ENCODE measurements around the gene OTOL1.

Gene OTOL1

DNA sequence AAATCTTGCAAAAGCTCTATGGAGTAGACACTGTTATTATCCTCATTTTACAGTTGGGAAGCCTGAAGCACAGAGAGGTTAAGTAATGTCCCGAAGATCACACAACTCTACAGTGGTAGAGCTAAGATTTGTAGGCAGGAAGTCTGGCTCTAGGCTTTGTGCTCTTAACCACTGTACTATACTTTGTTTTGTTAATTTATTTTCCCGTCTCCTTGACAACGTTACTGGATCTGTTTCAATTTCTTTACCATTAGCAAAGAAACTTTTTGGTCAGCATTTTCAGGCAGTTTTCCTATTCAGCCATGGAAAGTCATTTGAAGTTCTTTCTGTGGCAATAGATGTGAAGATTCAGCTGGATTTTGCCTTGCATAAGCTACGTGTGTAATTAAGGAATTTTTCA lies 51.7 kb downstream of the OTOL1 start:
- DNase-seq: no peak

DNA sequence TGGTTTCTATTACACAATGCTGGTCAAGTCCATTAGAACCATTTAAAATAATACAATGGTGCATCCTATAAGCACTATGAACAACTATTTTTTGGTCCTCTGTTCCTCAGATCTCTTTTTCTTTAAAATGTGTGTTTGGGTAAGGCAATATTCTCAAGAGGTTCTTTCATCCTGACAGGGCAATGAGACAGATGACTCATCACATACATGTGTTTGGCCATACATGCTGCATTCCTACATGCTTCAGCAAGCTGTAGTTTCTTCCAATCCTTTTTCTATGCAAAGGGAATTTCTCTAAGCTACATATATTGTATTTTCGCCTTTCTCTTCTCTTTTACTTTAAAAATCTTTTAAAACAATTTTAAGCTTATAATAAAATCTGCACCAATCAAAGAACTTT lies 52.7 kb downstream of the OTOL1 start:
- DNase-seq: no peak

DNA sequence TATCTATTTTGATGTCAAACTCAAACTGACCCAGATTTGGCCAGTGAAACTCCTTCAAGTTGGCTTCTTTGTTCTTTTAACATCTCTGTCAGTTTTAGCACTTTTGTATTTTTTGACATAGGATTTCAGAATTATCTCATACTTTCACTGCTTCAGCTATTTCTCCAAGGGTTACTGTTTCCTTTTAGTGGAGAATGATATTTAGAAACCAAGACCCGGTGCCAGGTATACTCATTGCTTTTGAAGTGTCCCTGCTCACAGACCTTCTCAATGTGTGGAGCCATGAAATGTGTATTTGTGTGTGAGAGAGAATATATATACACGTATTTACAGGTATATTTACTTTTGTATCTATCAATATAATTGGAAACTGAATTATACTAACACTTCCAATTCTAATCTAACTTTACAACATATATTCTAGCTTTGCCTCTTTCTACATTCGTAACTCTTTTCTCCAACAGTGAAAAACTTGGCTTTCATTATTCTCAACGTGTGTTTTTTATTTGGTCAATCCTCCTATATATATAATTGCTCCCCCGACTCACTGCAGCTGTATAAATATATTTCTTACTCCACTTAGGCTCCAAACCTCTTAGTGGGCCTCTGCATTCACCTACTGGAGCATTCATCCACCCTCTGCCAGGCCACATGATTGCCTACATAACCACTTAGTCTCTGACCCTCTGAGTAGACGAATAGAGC lies 54.0 kb downstream of the OTOL1 start:
- DNase-seq: no peak

DNA sequence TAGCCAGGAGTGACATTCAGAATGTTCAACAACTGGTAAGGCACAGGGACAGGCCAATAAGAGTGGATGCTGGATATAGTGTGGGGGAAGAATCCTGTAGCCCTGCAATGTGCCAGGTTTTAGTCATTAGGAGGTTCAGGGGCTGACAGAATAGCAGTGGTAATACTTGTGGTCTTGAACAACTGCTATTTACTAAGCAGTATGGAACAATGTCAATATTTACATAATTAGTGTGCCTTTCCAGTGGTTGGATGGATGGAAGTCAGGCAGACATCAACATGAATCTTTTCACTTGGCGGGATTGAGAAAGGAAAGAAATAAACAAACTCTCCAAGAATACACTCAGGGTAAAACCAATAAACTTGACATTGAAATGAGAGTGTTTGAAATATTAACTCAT lies 55.1 kb downstream of the OTOL1 start:
- DNase-seq: no peak

DNA sequence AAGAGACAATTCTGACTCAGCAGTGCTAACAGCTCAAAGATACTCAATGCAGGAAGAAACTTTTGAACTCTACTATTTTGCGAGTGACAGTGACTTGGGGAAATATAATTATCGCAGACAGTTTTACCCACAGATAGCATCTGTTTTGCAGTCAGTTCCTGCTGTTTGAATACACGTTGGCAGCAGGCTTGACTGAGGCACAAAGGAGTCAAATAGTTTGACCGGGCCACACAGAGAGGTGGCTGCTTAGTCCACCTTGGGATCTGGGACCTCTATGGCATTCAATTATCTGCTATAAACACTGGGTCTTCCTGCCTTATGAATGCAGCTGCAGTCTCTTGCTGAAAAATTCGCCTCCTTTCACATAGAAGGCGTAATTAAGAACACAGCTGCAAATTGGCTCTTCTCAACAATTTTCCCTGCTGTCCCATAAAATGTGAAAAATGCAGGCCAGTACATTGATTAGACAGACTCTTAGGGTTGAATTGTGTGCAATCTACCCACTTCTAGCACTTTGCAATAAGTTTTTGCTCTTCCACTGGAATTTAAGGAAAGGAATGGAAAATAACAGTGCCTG lies 56.5 kb downstream of the OTOL1 start:
- DNase-seq: no peak

All from stimulated activated CD4-positive, alpha-beta T cell treated with anti-CD3 and anti-CD28 coated beads, Interleukin-2, amount 100 ng/mL, for 24 hours (primary cell).